GM21390 (cell line): ENCODE measurements around the gene RNF157.

Source experiments
- ATAC-seq: cut with Tn5 transposase; IDR thresholded peaks from one replicate; pipeline ENCODE4 v1.9.1; 2021; ENCODE audit not compliant: unreplicated experiment

RNF157 gene

GRCh38 chr17:76095943-76096342 lies 144.3 kb downstream of the RNF157 start:
- ATAC-seq = no peak

GRCh38 chr17:76094046-76094445 lies 146.2 kb downstream of the RNF157 start:
- ATAC-seq = no peak

GRCh38 chr17:76092526-76093413 lies 147.5 kb downstream of the RNF157 start:
- no peak for ATAC-seq
